GM21528 (cell line): ENCODE results near the gene ECE2.
A peak's percentile ranks its signal among the peaks of the same experiment; 100 is the strongest.

Experiments
- ATAC-seq: cut with Tn5 transposase; IDR thresholded peaks from one replicate; pipeline ENCODE4 v1.9.1; 2021; ENCODE audit warnings: mild to moderate bottlenecking, moderate library complexity; ENCODE audit not compliant: unreplicated experiment, low FRiP score

Gene ECE2

GRCh38 chr3:184308744-184309143 is 32.9 kb downstream of the ECE2 start:
- no peak for ATAC-seq

GRCh38 chr3:184311633-184312032 is 35.8 kb downstream of the ECE2 start:
- no peak for ATAC-seq

GRCh38 chr3:184314363-184314699 is 38.5 kb downstream of the ECE2 start, which contains the start of gene EIF4G1:
Gene EIF4G1, plus strand, starts transcription at chr3:184314606. Its CDS starts 1,191 bp downstream, at chr3:184315797.
- peak; percentile 75 for ATAC-seq

GRCh38 chr3:184314700-184315542 is 39.1 kb downstream of the ECE2 start:
- ATAC-seq = peak; percentile 36

- ATAC-seq = peak; percentile 2
Observed at GRCh38 chr3:184315543-184315867, 39.7 kb downstream of the ECE2 start.

GRCh38 chr3:184315871-184316661 is 40.2 kb downstream of the ECE2 start:
- ATAC-seq = no peak

- ATAC-seq = no peak
Observed at GRCh38 chr3:184316792-184317191, 41.0 kb downstream of the ECE2 start.

- no peak for ATAC-seq
Observed at GRCh38 chr3:184317201-184317600, 41.4 kb downstream of the ECE2 start.

- no peak for ATAC-seq
Observed at GRCh38 chr3:184320104-184320445, 44.3 kb downstream of the ECE2 start.

GRCh38 chr3:184321666-184322065 is 45.8 kb downstream of the ECE2 start:
- no peak for ATAC-seq

GRCh38 chr3:184322731-184323487 is 47.1 kb downstream of the ECE2 start:
- no peak for ATAC-seq

- no peak for ATAC-seq
Observed at GRCh38 chr3:184323696-184324095, 47.9 kb downstream of the ECE2 start.

GRCh38 chr3:184325269-184325668 is 49.4 kb downstream of the ECE2 start:
- ATAC-seq = no peak

GRCh38 chr3:184325715-184326369 is 50.0 kb downstream of the ECE2 start:
- no peak for ATAC-seq

GRCh38 chr3:184327171-184327570 is 51.3 kb downstream of the ECE2 start:
- no peak for ATAC-seq

GRCh38 chr3:184328516-184328915 is 52.7 kb downstream of the ECE2 start:
- no peak for ATAC-seq

- no peak for ATAC-seq
Observed at GRCh38 chr3:184332370-184333090, 56.7 kb downstream of the ECE2 start.

- ATAC-seq = no peak
Observed at GRCh38 chr3:184333190-184333589, 57.4 kb downstream of the ECE2 start.

GRCh38 chr3:184333700-184334099 is 57.9 kb downstream of the ECE2 start:
- no peak for ATAC-seq
